Measurements from ENCODE around the gene NHSL1.

The NHSL1 gene

DNA sequence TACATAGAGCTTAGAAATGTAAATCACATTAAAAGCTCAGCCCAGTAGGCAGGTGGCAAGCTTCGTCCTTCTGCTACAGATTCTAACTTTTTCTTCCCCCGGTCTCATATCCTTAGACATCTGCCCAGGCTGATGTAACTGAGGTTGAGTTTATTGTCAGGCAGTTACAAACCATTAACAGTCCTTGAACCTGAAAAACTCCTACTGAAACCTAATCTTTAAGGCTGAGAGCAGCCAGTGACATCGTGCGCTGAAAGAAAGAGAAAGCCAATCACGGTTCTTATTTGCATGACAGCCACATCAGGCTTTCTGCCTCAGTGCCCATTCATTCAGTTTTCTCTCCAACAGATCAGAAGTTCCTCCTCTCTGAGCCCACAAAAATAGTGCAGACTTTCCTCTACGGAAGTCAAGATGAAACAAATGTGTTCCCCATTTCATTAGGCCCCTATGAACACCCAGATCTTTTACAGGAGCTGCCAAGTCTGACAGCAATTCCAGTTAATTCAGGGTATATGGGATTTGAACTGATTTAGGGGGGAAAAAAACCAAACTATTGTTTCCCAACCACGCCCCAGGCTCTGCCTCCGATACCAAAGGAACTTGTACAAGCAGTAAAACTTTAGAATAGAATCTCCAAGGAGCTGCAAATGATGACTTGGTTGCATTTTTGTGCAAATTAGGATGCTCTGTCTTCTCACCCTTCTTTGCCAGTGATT, at the start of gene NHSL1:
NHSL1 (minus strand) TSS at position 192 of the 716 bp plus-strand sequence. CDS start 204 bp downstream, outside the sequence.
- peak; percentile 40 to 61 (median 52) for DNase-seq

- DNase-seq: no peak
Observed at GRCh38 chr6:138546733-138547185, 47.5 kb upstream of the NHSL1 start.

DNA sequence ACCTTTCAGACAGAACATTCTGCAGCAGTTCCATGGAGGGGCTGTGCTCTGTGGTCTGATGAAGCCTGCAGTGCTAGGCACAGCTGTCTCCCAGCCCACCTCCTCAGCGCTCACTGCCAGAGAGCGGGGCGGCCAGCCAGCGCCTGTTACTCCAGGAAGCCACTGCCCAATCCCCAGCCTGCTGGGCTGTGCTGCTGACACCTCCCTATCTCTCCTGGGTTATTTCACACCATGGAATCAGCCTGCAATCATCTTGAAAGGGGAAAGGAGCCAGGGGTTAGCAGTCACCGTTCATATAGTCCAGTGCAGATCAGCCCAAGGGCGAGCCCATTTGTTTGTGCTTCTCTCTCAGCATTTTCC, 46.3 kb upstream of the NHSL1 start:
- DNase-seq: no peak

GRCh38 chr6:138544501-138544900, 45.2 kb upstream of the NHSL1 start:
- no peak for DNase-seq

GRCh38 chr6:138543657-138544056, 44.4 kb upstream of the NHSL1 start:
- DNase-seq: no peak

DNA sequence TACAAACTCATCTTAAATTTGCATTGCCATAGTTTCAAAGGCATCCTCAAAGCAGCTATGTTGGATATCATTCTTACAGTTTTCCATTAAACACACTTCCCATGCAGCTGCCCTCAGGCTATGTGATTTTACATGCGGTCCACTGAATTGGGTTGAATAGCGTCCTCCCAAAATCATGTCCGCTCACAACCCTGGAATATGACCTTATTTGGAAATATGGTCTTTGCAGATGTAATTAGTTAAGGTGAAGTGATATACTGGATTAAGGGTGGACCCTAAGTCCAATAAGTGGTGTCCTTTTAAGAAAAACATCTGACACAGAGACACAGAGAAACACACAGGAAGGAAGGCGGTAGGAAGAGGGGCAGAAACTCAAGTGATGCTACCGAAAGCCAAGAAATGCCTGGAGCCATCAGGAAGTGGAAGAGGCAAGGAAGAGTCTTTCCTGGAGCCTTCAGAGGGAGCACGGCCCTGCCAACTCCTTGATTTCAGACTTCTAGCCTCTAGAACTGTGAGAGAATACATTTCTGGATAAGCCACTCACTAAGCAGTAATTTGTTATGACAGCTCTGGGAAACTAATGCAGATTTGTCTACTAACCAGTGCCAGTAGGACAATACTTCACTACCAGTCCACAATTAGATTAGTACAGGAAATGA, 42.7 kb upstream of the NHSL1 start:
- no peak for DNase-seq

GRCh38 chr6:138540468-138540867, 41.2 kb upstream of the NHSL1 start:
- no peak for DNase-seq

GRCh38 chr6:138539876-138540275, 40.6 kb upstream of the NHSL1 start:
- peak in 2 of 3 donors; percentile 27 to 31 for DNase-seq

DNA sequence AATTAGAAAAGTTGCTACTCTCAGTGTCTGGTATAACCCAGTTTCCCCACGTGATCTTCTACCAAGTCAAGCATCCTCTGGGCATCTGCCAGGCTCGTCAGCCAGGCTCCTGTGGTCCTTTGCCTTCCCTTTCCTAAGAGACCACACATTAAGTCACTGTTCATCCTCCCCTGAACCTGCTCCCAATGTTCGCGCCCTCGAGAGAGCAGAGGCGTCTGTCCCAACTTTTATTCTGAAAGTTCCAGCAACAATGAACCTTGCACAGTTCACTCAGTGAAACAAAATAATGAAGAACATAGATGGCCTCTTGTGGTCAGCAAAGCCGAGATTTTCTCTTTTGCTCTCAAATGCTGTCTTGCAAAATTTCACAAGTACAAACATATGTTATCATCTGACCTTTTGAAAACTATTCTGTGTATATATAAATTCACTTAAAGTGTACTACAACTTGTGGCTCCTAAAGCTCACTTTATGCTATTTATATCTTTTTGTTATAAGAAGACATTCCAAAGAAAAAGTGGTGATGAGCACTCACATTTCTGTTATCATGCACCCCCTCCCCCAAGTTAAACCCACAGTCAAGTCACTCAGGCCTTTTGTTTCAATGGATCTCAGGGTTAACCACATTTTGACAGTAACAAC, 39.2 kb upstream of the NHSL1 start:
- no peak for DNase-seq

DNA sequence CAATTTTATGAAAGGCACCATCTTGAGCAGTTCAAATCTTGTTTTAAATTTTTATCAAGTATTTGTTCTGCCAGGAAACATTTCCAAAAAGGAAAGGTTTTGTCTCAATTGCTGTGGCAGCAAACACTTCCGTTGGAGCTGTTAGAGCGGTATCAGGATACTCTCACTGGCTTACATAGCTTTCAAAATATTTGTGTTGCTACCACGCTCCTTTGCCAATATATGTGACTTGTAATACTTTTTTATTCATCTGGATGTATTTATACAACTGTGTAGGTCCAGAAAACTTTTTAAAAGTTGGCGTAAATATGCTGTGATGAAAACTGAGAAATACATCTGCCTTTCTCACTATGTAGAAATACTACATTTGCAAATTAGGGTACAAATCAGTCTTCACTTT, 37.8 kb upstream of the NHSL1 start:
- DNase-seq: no peak

DNA sequence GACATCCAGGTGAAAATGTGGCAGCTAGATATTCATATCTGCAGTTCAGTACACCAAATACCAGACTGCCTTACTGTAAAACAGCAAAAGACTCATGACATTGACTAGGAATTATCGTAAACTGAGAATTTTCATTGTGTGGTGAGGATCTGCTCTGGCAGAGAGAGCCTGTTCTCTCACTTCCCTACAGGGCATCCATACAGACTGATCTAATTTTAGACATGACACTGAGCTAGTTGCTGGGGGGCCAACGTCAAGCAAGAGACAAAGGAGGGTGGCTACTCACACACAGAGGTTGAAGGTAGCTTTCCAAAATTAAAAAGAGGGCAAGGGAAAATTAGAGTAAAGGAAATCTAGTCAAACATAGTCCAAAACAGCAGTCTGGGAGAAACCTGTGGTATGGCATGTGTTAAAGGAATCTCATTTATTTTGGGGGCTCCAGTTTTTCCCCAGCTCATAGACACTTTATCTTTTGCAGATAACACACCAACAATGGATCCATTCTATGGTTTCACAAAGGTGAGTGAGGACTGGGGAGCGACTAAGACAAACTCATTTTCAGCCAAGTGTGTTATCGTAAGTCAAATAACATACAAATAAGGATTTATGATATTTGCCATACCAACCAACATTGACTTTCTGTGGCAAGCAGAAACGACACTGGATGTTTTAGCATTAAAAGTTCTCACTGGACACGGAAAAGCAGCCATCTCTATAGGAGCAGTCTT, 36.6 kb upstream of the NHSL1 start:
- peak in 1 of 3 donors; percentile 15 for DNase-seq

GRCh38 chr6:138533667-138534066, 34.4 kb upstream of the NHSL1 start:
- no peak for DNase-seq

DNA sequence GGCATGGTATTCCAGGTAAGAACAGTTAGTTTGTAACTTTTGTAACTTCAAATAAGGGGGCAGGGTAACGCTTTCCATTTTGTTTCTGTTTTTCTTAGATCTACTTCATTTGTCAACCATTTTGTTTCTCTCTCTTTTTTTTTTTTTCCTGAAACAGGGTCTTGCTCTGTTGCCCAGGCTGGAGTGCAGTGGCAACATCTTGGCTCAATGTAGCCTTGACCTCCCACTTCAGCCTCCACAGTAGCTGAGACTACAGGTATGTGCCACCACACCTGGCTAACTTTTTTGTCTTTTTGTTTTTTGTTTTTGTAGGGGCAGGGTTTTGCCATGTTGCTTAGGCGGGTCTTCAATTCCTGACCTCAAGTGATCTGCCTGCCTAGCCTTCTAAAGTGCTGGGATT, 32.1 kb upstream of the NHSL1 start:
- no peak for DNase-seq

DNA sequence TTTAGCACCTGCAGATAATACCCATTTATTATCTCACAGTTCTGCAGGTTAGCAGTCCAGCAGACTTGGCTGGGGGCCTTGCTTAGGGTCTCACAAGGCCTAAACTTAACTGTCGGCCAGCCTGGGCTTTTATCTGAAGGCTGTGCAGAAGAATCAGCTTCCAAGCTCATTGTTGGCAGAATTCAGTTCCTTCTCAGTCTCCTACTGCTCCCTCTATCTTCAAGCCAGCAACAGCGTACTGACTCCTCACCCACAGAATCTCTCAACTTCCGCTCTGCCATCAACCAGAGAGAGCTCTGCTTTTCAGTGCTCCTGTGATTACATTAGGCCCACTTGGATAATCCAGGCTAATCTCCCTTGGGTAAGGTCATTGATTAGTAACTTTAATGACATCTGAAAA, 30.2 kb upstream of the NHSL1 start:
- no peak for DNase-seq

DNA sequence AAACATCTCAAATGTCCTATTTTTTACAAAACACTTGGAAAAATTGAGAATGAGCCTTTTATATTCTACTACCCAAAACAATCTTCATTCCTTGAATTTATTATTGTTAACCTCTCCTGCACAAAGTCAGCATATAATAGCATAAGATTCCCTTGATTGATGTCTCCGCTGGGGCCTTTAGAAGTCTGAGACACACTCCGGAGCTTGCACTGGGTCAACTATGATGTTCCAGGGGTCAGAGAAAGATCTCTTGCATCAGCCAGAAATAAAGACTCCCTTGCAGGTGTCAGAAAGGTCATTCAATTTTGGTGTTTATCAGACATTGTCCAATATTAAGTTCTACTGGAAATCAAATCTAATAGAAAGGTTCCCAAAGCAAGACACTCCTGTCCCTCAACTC, 29.7 kb upstream of the NHSL1 start:
- no peak for DNase-seq

DNA sequence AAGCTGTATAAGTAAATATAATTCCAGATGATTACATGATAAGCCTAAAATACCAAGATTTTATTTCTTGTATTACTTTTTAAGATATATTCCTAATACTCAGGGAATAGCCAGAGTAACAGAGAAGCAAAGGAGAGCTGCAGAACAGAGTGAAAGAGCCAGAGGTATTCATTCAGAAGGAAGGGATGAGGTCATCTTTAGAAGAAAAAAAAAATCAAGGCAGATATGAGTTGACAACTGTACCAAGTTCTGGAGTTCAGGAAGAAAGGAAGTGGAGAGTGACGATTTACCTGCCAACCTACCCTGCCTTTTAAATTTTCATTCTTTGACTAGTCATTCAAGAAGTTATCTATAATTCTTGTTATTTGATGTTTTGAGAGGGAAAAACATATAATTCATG, 28.8 kb upstream of the NHSL1 start:
- DNase-seq: no peak

GRCh38 chr6:138527411-138528088, 28.3 kb upstream of the NHSL1 start:
- DNase-seq: no peak

GRCh38 chr6:138526822-138527235, 27.5 kb upstream of the NHSL1 start:
- DNase-seq: no peak

GRCh38 chr6:138525355-138525754, 26.1 kb upstream of the NHSL1 start:
- DNase-seq: no peak

- DNase-seq: no peak
Observed at GRCh38 chr6:138524526-138524925, 25.2 kb upstream of the NHSL1 start.

- DNase-seq: peak; percentile 81 to 95 (median 87)
Observed at GRCh38 chr6:138523347-138524210, 24.3 kb upstream of the NHSL1 start.

- DNase-seq: peak; percentile 33 to 51 (median 33)
Observed at GRCh38 chr6:138522611-138523010, 23.3 kb upstream of the NHSL1 start.
